Spinal cord (tissue), 10 donors: ENCODE measurements around the gene HERC3. TPM values are rescaled to one million over a fixed set of nuclear protein-coding genes. Genes with fewer than 3 reads are reported as not detected.
"Not testable (repeated sequence)": the region's sequence is repeated elsewhere in the genome, so short reads cannot be mapped to it uniquely, and the experiment has no call there.

Source experiments
- DNase-seq, 6 donors: peaks; one replicate each; pipeline versions ENCODE4 v3.0.0 to v3.0.0-alpha.2; 2013 to 2015; ENCODE audit warnings: low spot score in 6 of 6, low read depth in 4 of 6
- H3K27ac ChIP-seq: one replicate; pipeline ENCODE4 v1.5.1; 2013; ENCODE audit warnings: low read depth, low read length, control low read depth
- H3K27me3 ChIP-seq: one replicate; pipeline ENCODE4 v1.6.1; 2013; ENCODE audit warnings: low read length; ENCODE audit not compliant: control insufficient read depth, insufficient read depth
- H3K36me3 ChIP-seq: one replicate; pipeline ENCODE4 v1.6.1; 2013; ENCODE audit warnings: low read length; ENCODE audit not compliant: control insufficient read depth, insufficient read depth
- H3K4me1 ChIP-seq: one replicate; pipeline ENCODE4 v1.6.1; 2013; ENCODE audit warnings: low read length; ENCODE audit not compliant: control insufficient read depth, insufficient read depth
- H3K4me3 ChIP-seq: one replicate; pipeline ENCODE4 v1.5.1; 2013; ENCODE audit warnings: low read depth, low read length, control low read depth
- H3K9me3 ChIP-seq: one replicate; pipeline ENCODE4 v1.6.1; 2013; ENCODE audit warnings: low read length; ENCODE audit not compliant: control insufficient read depth, insufficient read depth
- WGBS: methylation state at CpG from one replicate; pipeline ENCODE4 v1.1.5; 2013; ENCODE audit warnings: missing lambda C conversion rate; ENCODE audit not compliant: insufficient coverage; 5-methylcytosine and 5-hydroxymethylcytosine counted together
- polyA plus RNA-seq, 2 donors: library from polyadenylated mRNA; unstranded; fragments of 120-200 nt; gene quantifications; one replicate each; pipeline ENCODE4 v1.2.1, GENCODE V29; 2013; ENCODE audit not compliant: insufficient read length in 2 of 2
- total RNA-seq, 2 donors: library from RNA; depleted of rRNA in 1 of 2; stranded (reverse); fragments of 120-200 nt in 1 of 2; fragments of >200 nt in 1 of 2; gene quantifications; one replicate each; pipeline versions ENCODE4 v1.2.3 to v1.2.4, GENCODE V29; 2013 to 2014
- donor health status: healthy.

Gene HERC3
- total and polyA plus RNA-seq, 4 donors: 20.1 to 45.8 (median 24.8) TPM

GRCh38 chr4:88605736-88606135, 13.5 kb downstream of the HERC3 start:
- no peaks in the 10 kb centered on the region for H3K4me1 ChIP-seq

DNA sequence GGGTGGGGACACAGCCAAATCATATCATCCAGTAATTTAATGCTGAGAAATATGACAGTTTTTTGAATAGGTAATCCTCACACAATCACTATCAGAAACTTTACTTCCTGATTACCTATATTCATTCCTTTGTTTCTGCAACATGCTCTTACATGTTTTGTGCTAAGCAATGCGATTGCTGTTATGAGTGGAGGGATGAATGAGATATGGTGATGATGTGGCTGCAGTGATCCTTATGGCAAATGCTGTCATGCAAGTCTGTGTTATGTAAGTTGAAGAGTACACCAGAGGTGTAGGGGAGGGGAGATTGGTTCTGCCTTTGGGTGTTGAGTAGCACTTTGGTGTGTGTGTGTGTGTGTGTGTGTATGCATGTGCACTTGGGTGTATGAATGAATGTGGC, 14.6 kb downstream of the HERC3 start:
- 100% methylated on average over 1 of the region's 1 CpG for WGBS
- no peaks in the 10 kb centered on the region for H3K27me3 ChIP-seq
- H3K36me3 ChIP-seq: peaks cover 13% of the 10 kb centered on the region
- H3K4me1 ChIP-seq: no peaks in the 10 kb centered on the region
- no peaks in the 10 kb centered on the region for H3K9me3 ChIP-seq
- DNase-seq: no peak
- H3K4me3 ChIP-seq: no peak overlapping the region
- no peak overlapping the region for H3K27ac ChIP-seq

More at GRCh38 chr4:88605736-88606135, 13.5 kb downstream of the HERC3 start:
- DNase-seq: no peak
- H3K27me3 ChIP-seq: no peaks in the 10 kb centered on the region
- no peak overlapping the region for H3K4me3 ChIP-seq
- H3K27ac ChIP-seq: no peak overlapping the region
- peaks cover 13% of the 10 kb centered on the region for H3K36me3 ChIP-seq
- H3K9me3 ChIP-seq: no peaks in the 10 kb centered on the region

DNA sequence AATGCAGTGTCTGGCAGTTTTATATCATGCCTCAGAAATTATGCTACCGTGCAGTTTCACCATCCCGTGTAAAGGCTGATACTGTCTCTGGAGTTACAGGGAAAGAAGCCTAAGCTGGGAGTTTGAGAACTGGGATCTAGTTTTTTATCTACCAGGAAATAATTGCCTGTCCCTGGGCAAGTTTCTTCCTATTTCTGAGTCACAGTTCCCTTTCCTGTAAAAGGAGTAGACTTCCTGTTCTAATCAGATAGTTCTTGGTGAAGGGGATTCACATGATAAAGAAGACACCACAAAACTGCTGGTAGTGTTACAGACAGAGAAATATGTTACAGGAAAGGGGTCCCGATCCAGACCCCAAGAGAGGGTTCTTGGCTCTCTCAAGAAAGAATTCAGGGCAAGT, 17.1 kb downstream of the HERC3 start:
- no peaks in the 10 kb centered on the region for H3K27me3 ChIP-seq
- H3K36me3 ChIP-seq: peaks cover 13% of the 10 kb centered on the region
- no peak overlapping the region for H3K27ac ChIP-seq
- no peak overlapping the region for H3K4me3 ChIP-seq
- no peaks in the 10 kb centered on the region for H3K9me3 ChIP-seq
- H3K4me1 ChIP-seq: no peaks in the 10 kb centered on the region
- no peak for DNase-seq
- WGBS: no CpG with 5 or more reads among the region's 3 CpGs

GRCh38 chr4:88609794-88610193, 17.5 kb downstream of the HERC3 start:
- DNase-seq, H3K27ac ChIP-seq, H3K9me3 ChIP-seq, H3K4me3 ChIP-seq, H3K27me3 ChIP-seq, H3K4me1 ChIP-seq: not testable (repeated sequence)
- 100% methylated on average over 2 of the region's 5 CpGs for WGBS
- H3K36me3 ChIP-seq: peaks cover 13% of the 10 kb centered on the region

DNA sequence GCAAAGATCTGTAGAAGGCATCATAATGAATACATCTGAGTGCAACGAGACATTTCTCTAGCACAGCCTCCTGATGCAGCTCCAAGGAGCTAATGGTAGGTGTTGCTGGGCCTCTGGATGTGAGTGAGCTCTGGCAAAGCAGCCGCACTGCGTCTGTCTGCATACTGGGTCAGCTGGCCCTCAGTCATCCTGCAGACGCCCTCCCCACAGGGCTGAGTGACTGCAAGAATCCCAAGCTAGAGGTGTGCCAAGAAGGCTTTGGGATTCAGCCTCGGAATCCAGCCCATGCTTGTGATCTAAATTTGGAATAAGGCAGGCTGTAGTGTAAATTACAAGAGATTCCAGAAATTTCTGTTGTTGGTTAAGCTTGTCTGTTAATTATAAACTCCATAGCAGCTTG, 18.5 kb downstream of the HERC3 start:
- peak in 1 of 6 donors; percentile 77 for DNase-seq
- no peaks in the 10 kb centered on the region for H3K27me3 ChIP-seq
- no peak overlapping the region for H3K27ac ChIP-seq
- no peaks in the 10 kb centered on the region for H3K4me1 ChIP-seq
- H3K36me3 ChIP-seq: peaks cover 13% of the 10 kb centered on the region
- 92% methylated on average over 5 of the region's 5 CpGs for WGBS
- no peaks in the 10 kb centered on the region for H3K9me3 ChIP-seq
- no peak overlapping the region for H3K4me3 ChIP-seq

DNA sequence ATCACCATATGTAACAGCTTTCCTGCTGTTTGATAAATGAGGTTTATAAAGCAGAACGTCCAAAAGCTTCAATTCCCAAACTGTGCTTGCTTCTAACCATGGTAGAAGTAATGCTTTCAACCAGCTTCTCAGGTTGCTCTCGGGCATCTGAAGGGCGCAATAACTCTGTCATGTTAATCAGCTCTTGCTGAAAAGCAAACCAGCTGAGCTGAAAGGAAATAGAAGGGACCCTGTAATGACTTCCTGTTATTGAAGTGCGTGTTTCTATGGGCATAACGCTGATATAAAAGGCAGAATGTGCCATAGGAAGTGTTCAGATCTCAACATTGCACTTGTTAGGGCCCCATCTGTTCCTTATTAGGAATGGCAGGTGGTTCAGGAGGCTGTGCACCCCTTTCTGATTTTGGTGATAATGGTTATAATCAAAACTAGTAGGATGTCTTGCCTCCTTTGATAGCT, 21.2 kb downstream of the HERC3 start:
- peaks cover 2% of the 10 kb centered on the region for H3K36me3 ChIP-seq
- H3K27me3 ChIP-seq: no peaks in the 10 kb centered on the region
- H3K27ac ChIP-seq: no peak overlapping the region
- H3K4me1 ChIP-seq: no peaks in the 10 kb centered on the region
- WGBS: 22% methylated on average over 4 of the region's 5 CpGs
- no peak overlapping the region for H3K4me3 ChIP-seq
- DNase-seq: peak in 2 of 6 donors; percentile 28 to 81
- no peaks in the 10 kb centered on the region for H3K9me3 ChIP-seq

GRCh38 chr4:88614058-88614457, 21.8 kb downstream of the HERC3 start:
- Histone ChIP-seq H3K27ac (no peak overlapping the region), H3K27me3 (no peaks in the 10 kb centered on the region), H3K4me1 (no peaks in the 10 kb centered on the region), H3K9me3 (no peaks in the 10 kb centered on the region), H3K36me3 (no peaks in the 10 kb centered on the region), H3K4me3 (no peak overlapping the region)
- no CpG with 5 or more reads among the region's 1 CpG for WGBS
- DNase-seq: no peak

DNA sequence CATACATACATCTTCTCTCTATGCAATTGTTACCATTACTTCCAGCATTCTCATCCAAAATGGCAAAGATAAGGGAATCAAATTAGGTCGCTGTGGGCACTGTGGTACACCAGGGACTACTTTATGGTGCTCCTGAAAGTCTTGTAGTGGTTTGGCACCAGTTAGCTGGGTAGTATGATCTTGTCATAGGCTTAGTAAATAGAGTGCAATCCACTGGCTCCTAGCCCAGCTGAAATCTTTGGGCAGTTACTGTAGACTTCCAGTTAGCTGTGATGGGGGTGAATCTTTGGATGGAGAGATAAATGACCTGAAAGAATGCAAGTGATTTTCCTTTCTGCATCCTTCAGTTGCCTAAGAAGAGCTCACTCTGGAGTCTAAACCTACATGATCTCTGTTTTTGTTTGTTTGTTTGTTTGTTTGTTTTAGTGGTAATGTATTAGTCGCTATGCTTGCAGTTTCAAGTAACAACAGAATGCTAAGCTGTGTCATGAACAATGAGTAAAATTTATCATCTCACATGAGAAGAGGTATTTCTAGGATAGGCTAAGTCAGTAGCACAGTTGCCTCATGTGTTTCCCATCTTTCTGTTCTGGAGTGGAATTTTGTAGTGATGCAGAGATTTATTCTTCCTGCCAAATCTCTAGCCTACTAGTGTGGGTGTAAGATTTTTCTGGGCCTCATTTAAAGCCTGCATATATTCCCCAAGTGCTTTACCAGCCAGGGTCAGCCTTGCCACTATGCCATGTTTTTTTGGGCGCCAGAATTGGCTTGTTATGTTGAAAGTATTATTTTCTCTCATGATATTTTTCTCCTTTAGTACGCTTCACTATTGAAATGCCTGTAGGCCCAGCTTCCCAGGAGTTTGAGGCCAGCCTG, 24.2 kb downstream of the HERC3 start:
- no peaks in the 10 kb centered on the region for H3K4me1 ChIP-seq
- peak in 1 of 6 donors; percentile 58 for DNase-seq

GRCh38 chr4:88618782-88619485, 26.7 kb downstream of the HERC3 start:
- no peaks in the 10 kb centered on the region for H3K36me3 ChIP-seq
- peaks cover 5% of the 10 kb centered on the region for H3K9me3 ChIP-seq
- H3K4me1 ChIP-seq: no peaks in the 10 kb centered on the region
- H3K4me3 ChIP-seq: no peak overlapping the region
- no peaks in the 10 kb centered on the region for H3K27me3 ChIP-seq
- WGBS: no CpG with 5 or more reads among the region's 3 CpGs
- DNase-seq: no peak
- no peak overlapping the region for H3K27ac ChIP-seq

More for the DNA sequence above, 24.2 kb downstream of the HERC3 start:
- Histone ChIP-seq H3K36me3 (no peaks in the 10 kb centered on the region), H3K27ac (no peak overlapping the region), H3K27me3 (no peaks in the 10 kb centered on the region), H3K9me3 (no peaks in the 10 kb centered on the region), H3K4me3 (no peak overlapping the region)
- WGBS: 86% methylated on average over 1 of the region's 4 CpGs
